Cerebellar cortex (tissue), 1 donor: Measurements from ENCODE around the gene NRG2.
A peak's percentile ranks its signal among the peaks of the same experiment; 100 is the strongest.

Source experiments
- DNase-seq: peaks from one replicate; pipeline ENCODE4 v3.0.0-alpha.2; 2015; ENCODE audit warnings: low spot score

NRG2 gene

GRCh38 chr5:140042643-140043507 is at the start of gene NRG2:
TSS of gene NRG2 (minus strand) at chr5:140043299.
- DNase-seq = peak; percentile 85

DNA sequence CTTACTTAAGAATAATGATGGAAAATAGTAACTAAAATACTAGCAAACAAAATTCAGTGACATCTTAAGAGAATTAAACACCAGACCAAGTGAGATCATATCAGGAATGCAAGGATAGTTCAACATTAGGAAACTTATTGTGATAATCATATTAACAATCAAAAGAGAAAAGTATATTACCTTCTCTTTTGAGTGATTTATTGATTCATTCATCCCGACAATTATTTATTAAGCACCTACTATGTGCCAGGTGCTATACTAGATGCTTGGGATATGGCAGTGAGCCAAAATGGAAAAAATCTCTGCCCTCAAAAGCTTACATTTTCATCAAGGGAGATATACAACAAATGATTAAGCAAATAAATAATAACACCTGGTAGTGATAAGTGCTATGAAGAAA is 47.2 kb upstream of the NRG2 start:
- no peak for DNase-seq

DNA sequence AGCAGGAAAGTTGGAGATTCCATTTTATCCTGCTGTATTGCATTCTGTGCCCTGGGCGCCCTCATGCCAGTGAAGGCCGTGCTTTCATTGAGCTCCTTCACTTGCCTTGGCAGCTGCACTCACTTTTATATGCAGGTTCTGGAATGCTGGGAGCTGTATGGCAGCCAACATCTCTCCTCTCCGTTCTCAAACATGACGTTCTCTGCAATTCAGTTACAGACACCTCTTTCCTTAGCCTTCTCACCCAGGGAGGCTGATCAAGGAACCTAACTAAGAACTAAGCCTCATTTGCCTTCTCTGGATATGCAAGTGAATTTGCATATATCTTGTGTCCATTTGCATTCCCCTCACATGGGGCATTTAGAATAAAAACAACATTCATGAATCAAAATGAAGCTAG is 41.4 kb upstream of the NRG2 start:
- DNase-seq = peak; percentile 31

DNA sequence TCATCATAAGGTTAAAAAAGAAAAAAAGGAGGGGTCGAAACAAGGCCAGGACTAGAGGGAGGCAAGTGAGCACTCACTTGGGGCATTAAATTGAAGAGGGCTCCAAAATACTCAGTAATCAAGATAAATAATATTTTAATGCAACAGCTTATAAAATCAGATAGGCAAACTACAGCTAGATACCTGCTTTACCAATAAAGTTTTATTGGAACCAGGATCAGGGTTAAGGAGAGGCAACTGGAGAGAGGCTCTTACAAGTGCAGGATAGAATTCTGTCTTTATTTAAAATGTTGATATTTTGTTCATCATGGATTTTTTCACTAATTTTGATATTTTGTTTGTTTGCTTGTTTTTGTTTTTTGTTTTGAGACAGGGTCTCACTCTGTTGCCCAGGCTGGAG is 40.6 kb upstream of the NRG2 start:
- DNase-seq = no peak

DNA sequence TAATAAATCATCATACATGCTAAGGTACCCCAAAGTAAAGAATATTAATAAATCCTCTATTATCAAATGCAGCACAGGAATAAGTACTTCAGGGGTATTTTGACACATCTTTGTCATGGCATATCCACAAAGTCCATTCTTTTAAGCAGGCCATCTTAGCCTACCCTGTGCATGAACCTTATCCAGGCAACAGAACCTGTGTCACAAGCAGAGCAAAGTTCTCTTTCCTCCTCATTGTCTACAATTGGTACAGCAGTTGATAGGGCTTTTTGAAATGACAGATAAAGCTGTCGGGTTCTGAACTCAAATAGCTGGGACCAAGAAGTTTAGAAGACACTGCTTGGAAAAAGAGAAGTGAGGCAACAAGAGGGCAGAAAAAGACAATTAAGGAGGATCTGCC is 40.0 kb upstream of the NRG2 start:
- DNase-seq = no peak

DNA sequence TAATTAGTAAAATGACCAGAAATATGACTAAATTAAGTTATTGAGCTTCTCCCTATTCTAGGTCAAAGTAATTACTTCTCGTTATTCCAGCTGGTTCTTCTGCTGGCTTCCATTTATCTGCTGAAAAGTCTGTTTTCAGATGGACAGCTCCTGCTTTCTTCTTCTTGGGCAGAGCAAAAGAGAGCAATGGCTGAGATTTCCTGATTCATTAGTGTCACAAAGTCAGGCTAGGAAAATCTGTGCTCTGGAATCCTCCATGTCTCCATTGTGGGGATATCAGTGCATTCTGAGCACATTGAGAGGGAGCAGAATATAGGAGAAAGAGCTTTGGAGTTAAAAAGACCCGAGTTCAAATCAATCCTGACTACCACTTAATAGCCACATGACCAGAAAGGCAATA is 33.7 kb upstream of the NRG2 start:
- DNase-seq = no peak

DNA sequence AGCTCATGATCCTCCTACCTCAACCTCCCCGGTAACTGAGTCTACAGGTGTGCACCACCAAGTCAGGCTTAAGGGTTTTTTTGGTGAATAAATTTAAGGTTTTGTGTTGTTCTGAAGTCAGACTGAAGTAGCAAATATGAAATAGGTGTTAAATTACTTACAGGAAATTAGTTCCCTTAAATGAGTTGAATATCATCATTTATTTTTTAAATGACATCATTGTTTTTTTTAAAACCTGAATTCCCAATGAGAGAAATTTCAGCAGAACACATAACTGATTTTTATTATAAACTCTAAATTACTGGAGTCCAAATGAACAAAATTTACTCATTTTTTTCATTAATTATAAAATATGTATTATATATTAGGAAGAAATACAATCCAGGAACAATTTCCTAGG is 33.0 kb upstream of the NRG2 start:
- no peak for DNase-seq

GRCh38 chr5:140075371-140075770 is 32.3 kb upstream of the NRG2 start:
- no peak for DNase-seq

DNA sequence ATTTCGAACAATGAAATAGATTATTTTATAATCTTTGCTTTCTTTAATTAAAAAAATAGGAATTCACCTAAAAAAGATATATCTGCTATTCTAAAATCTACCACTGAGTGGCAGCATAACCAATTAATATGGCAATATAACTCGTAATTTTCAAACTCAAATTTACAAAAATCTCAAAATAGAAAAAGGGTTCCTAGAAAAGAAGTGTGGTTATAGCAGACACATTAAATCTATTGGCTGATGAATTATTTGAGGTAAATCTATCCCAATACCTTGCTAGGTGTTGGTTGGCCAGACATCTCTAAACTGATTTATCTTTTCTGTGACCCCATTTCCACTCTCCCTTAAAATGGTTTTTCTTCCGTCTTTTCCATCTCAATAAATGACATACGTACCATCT is 30.2 kb upstream of the NRG2 start:
- DNase-seq = peak; percentile 29

- DNase-seq = no peak
These were observed 29.7 kb upstream of the NRG2 start for GRCh38 chr5:140072812-140073211.

DNA sequence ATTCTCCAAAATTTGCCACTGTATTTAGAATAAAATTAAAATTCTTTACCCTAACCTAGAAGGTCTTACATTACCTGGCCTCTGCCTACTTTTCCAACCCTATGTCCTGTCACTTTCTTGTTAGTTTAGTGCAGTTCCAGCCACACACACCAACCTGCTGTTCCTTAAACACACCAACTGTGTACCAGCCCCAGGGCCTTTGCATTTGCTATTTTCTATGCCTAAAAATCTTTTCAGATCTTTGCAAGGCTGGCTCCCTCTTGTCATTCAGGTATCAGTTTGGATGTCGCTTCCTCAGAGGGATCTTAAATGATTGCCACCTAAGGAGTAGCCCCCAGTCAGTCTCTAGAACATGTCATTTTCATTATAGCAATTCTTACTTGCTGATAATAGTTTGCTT is 17.7 kb upstream of the NRG2 start:
- no peak for DNase-seq

DNA sequence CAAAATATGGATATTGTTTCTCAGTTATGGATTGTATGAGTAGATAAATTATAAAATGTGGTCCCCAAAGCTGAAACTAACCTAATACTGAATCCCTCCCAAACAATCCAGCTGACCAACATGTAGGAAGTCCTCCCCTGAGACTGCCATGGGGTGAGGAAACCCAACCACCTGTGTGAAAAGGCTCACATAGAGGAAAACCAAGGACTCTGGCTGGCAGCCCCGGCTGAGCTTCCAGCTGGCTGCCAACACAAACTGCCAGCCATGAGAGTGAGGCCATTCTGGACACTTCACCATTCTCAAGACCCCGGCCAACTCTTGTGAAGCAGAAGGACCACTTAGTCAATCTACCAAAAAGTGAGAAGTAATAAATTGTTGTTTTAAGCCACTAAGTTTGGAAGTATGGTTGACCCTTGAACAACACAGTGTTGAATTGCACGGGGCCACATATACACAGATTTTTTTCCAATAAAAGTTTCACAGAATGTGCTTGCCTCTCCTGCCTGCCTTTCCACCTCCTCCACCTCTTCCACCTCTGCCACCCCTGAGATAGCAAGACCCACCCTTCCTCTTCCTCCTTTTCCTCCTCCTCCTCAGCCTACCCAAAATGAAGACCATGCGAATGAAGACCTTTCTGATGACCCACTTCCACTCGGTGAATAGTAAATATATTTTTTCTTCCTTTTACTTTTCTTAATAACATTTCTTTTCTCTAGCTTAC is 15.3 kb upstream of the NRG2 start:
- DNase-seq = no peak

- DNase-seq = no peak
These were observed 13.8 kb upstream of the NRG2 start for GRCh38 chr5:140056880-140057279.

GRCh38 chr5:140055152-140055551 is 12.1 kb upstream of the NRG2 start:
- no peak for DNase-seq

GRCh38 chr5:140054086-140054689 is 11.1 kb upstream of the NRG2 start:
- DNase-seq = no peak

GRCh38 chr5:140051950-140052349 is 8.9 kb upstream of the NRG2 start:
- DNase-seq = no peak

- no peak for DNase-seq
These were observed 6.6 kb upstream of the NRG2 start for GRCh38 chr5:140049713-140050112.

DNA sequence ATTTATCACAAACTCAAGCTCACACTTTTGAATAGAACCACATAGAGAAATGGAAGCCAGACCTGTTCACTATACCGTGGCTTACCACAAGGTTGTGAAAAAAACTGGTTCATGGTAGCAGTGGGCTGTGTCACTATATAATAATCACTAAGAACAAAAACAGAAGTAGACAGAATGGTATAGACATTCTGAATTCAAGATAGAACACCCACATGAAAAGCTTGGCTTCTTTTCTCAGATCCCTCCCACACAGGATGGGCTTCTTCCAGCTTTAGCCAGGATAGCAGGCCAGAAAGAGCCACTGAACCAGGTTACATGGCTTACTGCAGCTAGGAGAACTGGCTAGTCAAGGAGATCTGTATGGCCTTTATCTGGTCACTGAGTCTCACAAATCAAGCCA is 6.1 kb upstream of the NRG2 start:
- DNase-seq = no peak

DNA sequence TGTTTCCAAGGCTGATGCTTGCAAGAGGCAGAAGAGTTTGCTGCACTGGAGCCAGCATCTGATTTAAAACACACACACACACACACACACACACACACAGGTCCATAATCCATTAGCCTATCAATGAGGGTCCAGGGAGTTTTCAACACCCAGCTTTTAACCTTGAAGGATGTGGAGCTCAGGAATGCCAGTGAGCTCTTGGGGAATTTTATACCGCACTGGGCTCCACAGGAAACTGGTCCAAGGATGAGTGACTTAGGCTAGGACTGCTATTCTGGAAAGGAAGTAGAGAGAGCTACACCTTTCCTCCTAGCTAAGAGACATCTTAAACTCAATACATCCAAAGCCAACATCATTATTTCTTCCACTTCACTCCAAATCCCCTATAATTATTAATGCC is 942 bp upstream of the NRG2 start:
- DNase-seq = peak; percentile 16

DNA sequence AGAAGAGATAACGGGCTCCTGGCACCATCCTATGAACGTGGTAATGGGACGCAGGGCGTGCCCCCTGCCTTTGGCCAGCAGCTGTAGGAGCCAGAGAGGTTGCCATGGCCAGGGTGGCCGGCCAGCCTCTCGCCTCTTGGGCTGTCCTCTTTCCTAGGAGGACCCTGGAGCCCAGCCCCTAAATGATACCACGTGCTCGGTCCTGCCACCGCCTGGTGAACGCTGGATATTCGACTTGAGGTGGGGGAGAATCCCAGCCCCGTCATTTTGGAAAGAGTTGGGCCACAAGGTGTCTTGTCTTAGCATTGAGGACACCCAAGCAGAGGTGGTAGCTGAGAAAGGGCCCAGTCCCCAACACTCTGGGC is 391 bp upstream of the NRG2 start:
- DNase-seq = peak; percentile 66

DNA sequence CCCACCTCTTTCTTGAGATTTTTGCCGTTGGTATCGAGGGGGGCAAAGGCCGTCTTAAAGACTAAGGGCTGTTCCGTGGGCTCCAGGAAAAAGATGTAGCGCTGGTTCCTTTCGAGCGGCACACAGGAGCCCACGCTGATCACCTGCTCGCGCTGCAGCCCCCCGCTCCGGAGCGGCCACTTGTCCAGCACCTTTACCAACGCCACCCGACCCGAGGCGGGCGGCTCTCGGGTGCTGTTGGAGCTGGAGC is 781 bp downstream of the NRG2 start:
- DNase-seq = no peak

DNA sequence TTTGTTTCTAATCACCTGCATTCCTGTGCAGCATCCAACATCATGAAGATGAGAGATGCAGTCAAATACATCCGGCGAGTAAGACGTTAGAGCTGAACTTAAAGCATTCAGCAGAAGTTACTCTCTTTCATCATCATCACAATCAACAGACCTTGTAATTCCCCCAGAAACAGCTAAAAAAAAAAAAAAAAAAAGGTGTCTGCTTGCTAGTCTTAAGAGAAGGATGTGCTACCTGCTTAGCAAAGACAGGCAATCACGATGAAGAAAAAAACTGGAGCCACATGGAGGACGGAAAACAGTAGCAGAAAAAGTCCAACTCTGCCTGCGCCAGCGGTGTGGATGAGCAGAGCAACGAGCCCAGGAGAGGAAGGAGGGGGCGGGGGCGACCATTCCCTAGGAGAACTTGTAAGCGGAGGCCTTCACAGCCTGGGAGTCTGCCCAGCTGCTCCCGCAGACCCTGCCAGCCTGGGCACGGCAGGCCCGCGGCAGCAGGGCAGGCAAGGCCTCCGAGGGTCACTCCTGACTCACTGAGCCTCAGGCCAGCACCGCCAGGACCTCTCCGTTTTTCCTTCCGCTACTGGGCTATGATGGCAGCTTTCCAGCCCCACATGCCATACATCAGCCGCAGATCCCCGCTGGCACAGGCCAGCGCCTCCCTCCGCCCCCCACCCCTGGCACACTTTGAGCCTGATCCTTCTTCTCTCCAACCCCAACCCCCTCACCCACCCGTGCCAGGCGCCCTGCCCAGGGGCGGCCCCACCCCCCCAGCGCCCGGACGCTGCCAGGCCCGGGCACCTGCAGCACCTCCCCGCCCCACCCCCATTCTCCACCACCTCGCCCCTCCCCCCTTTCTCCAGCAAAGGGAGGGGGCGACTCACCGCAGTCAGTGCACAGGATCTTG is 1.4 kb downstream of the NRG2 start:
- DNase-seq = peak; percentile 59

- peak; percentile 35 for DNase-seq
These were observed 2.0 kb downstream of the NRG2 start for GRCh38 chr5:140041099-140041491.
